HG03039 (cell line): ENCODE results near the gene SSRP1.
A peak's percentile ranks its signal among the peaks of the same experiment; 100 is the strongest.
"Not testable (repeated sequence)": the region's sequence is repeated elsewhere in the genome, so short reads cannot be mapped to it uniquely, and the experiment has no call there.

Source experiments
- ATAC-seq: cut with Tn5 transposase; IDR thresholded peaks from one replicate; pipeline ENCODE4 v1.9.1; 2021; ENCODE audit warnings: mild to moderate bottlenecking, moderate library complexity; ENCODE audit not compliant: unreplicated experiment

SSRP1 gene

DNA sequence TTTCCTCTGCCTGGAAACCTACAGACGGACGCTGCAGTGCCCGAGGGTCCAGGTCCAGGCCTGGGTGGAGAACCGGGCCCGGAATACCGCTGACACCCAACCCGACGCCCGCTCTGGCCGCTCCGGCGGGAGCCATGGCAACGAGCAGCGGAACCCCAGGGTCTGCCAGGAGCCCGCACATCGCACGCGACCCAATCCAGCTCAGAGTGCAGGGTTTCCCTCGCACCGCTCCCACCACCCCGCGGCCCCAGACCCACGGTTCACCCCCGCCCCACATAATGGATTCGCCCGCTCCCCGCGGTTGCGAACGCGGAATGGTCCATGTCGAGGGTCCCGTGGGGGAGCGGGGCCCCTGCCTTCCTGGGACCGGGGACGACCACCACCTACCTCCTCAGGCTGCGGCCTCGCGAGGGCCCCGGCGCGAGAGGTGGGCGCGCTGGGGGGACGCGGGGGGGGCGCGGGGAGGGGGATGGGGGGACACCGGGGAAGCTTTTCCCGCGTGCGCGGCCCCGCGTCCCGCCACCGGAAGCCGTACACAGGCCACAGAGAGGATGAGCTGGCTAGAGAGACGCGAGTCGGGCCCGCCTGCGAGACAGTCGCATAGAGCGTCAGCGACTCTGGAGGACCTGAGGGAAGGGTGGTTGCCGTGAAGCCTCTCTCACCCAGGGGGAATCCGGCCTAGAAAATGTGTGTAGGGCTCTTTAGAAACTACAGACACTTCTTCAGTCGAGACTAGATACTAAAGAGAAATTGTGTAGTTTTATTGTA, at the start of gene SSRP1:
Gene SSRP1, minus strand, starts transcription at position 550 of the 768 bp plus-strand sequence. CDS start 771 bp downstream, outside the sequence.
- peak; percentile 99 for ATAC-seq

DNA sequence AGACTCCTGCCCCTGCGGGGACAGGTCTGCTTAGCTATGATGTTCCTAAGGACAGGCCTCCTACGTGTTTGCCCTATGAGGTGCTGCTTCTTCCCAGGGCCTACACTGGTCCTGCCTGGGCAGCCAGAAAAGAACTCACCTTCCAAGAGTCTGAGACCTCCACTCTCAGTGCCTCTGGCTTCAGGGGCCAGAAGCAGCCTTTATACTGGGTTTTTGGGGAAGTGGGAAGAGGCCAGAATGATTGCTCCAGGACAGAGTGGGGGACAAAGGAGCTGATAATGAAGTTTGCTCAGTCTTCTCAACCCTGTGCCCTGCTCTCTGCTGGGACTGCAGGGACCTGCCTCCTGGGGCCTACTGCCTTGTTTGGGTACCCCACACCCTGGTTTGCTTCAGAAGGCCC, 45.3 kb upstream of the SSRP1 start, which contains the start of gene PRG3:
Gene PRG3, minus strand, starts transcription at position 176 of the 400 bp plus-strand sequence. CDS start 442 bp downstream, outside the sequence.
- no peak for ATAC-seq

DNA sequence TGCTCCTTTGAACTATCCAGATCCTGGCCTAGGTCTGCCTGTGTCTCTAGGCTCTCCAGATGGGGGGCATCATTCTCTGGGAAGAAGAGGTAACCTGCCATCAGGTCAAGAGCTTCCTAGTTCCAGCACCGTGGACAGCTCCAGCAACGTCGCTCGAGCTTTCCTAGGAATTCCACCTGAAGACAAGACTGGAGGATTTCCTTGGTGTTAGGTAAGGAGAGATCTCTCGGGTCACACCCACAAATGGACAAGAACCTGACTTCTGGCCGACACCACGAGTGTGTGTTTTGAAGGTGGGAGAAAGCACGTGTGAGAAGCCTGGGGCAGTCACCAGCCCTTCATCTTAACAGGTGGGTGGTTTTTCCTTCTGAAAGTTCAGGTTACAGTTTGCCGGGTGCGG, 44.0 kb upstream of the SSRP1 start:
- ATAC-seq: no peak

GRCh38 chr11:57378186-57378585, 42.5 kb upstream of the SSRP1 start:
- ATAC-seq: no peak

- no peak for ATAC-seq
Measured at GRCh38 chr11:57377107-57377506, 41.4 kb upstream of the SSRP1 start.

DNA sequence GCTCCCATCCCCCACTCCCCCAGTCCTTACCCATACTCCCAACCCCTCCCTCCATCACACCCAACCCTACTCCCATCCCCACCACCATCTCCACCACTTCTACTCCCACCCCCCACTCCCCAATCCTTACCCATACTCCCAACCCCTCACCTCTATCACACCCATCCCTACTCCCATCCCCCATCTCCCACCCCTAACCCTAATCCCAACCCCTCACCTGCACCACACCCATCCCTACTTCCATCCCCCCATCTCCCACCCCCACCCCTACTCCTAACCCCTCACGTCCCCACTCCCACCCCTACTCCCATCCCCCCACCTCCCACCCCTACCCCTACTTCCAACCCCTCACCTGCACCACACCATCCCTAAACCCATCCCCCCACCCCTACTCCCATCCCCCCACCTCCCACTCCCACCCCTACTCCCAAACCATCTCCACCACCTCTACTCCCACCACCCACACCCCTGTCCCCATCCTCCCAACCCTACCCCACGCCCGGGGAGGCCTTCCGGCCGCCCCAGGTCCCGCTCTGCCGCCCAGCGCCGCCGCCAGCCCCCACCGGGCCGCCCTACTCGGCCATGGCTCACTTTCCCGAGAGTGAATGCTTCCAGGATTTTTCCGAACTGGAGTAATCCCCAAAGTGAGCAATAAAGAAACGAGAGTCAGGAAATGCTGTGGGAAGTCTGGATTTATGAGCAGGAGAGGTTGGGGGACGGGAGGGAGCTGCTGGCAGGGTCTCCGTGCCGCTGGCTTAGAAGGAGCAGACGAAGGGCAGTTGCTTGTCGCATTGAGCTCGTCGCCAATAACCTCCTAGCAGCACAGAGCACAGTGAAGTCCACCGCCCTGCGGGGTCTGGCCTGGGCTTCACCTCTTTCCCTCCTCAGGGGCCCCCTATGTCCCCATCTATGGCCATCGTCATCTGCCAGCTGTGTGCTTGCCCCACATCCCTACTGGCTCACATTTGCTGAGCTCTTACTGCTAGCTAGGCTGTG, 40.7 kb upstream of the SSRP1 start:
- ATAC-seq: no peak

GRCh38 chr11:57375490-57375889, 39.8 kb upstream of the SSRP1 start:
- no peak for ATAC-seq

DNA sequence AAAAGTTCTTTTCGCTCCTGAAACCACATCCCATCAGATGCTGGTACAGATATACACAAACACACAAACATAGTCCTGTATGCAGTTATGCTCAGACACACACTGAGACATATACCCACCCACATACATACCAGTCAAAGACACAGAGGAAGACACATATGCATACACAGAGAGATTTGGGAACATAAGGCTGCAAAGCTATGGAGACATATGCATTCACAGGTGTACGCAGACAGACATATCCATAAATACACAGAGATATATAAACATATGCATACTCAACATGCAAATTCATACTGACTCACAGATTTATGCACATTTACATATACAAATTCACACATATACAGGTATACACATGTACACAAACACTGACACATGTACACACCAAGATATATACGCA, 39.3 kb upstream of the SSRP1 start:
- no peak for ATAC-seq

- ATAC-seq: no peak
Measured at GRCh38 chr11:57373146-57373545, 37.5 kb upstream of the SSRP1 start.

DNA sequence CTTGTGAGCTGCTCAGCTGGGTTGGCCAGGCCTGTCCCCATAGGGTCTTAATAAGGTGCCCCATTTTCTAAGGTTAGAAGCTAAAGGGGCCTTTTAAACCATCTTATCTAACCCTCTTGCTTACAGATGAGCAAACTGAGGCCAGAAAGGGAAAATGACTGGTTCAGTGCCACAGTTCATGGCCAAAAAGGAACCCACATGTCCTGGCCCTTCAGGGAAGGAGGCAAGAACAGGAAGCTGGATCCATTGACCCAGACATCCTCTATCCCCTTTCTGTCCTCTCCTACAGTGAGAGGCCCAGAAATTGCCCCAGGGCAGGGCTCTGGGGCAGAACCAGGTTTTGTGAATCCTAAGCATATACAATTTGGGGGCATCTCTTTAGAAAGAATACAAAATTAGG, 35.2 kb upstream of the SSRP1 start:
- no peak for ATAC-seq

DNA sequence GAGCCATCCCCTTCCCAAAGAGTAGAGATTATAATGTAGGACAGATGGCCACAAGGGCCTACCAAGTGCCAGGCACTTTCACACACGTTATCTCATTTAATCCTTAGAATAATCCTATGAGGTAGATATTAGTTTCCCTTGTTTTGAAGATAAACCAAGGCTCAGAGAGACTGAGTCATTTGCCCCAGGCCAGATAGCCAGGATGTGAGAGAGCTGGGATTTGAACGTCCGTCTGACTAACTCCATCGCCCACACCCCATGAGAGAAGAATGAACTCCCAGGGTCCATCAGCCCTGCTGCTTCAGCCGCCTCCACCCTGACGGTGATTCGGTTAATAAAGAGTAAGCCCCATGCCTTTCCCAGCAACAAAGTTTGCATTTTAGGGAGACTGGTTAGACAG, 34.6 kb upstream of the SSRP1 start:
- no peak for ATAC-seq

DNA sequence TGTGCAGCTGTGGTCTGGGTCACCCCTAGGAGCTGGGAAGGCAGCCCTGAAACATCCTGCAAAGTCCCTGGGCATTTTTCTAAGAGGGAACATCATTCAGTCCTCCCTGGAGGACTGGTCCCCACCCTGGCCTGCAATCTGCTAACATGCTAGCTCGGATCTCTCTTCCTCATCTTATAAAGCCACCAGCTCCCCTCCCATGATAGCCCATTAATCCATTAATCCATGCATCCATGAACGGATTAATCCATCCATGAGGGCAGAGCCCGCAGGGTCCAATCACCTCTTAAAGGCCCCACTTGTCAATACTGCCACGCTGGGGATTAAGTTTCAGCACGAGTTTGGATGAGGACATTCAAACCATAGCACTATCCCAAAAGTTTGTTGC, 33.1 kb upstream of the SSRP1 start:
- ATAC-seq: no peak

GRCh38 chr11:57368106-57368844, 32.6 kb upstream of the SSRP1 start:
- no peak for ATAC-seq

DNA sequence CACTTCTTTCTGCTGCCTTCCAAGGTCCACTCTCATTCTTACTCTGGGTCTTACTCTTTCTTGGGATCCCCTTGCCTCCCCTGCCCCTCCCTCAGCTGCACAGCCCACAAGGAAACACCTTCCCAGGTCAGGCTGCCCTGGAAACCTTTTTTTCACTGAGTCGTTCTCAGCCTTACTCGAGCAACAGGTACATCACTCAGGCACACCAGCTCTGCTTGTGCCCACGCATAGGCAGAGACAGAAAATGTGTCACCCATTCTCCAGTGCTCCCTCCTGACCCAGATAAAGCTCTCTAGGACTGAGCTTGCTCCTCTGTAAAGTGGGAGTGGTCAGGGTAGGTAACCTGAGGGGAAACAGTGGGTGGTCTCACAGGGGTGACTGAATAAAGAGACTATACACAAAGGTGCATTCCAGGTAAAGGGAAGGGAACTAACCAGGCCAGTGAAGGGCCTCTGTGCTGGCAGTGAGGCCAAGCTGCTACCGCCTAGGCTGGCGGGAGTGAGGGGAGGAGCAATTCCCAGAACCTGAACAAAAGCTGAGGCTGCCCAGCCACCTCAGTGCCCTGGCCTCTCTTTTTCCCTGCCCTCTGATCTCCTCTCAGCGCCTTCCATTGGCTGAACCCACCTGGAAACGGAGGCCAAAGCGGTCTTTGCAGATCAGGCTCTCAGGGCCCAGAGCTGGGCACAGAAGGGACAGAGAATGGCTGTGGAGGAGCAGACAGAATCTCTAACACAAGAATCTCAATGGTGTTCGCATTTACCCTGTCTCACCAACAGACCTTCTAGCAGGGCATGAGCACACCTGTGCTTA, 29.4 kb upstream of the SSRP1 start:
- no peak for ATAC-seq

DNA sequence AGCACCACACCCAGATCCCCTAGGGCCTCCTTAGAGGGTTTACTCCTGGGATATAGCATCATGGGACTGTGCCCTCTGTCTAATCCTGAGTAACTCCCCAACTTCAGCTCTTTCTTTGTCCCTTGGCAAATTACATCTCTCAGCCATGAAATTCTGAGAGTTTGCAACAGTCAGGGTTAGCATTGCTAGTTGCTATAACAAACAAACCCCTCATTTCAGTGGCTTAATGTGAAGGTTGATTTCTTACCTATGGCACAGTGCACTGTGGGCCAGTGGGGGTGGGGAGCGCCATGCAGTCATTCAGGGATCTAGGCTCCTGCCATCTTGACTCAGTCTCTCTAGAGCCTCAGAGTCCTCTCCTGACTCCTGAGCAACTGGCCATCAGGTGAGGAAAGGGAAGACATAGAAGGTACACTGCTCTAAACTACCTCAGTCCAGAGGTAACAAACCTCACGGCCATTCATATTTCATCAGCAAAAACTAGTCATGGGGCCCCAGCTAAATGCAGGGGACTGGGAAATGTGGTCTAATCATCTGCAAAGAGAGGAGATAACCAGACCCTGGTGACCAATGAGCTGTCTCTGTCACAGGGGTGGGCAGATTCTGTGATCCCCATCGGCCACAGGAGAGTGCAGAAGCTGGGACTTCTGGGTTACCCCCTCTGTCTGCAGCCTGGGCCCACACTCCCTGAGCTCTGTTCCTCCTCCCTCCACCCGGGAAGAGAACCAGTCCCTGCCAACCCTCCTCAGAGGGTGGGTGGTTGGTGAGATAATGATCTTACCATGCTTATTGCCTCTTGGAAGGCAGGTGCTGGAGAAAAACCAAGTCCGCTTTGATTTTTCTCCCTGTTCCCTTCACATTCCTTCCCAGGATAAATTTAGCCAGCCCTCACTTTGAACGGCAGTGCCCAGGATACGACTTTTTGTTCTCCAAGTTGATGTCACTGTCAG, 27.7 kb upstream of the SSRP1 start:
- ATAC-seq: no peak

- ATAC-seq: no peak
Measured at GRCh38 chr11:57361926-57362325, 26.2 kb upstream of the SSRP1 start.

- ATAC-seq: not testable (repeated sequence)
Measured at GRCh38 chr11:57361420-57361819, 25.7 kb upstream of the SSRP1 start.

DNA sequence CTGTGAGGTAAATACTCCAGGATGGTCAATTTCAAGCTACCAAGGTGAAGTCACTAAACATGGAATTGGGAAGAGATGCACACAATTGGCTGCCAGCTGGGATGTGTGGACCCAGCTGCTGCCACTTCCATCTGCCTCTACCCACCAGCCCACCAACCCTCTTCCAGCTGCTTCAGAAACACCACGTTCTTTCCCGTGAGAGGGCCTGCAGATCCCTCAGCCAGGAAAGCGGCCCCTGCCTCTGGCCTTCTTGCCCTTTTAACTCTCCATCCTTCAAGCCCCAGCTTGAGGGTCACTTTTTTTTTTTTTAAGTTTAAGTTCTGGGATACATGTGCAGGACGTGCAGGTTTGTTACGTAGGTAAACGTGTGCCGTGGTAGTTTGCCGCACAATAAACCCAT, 25.3 kb upstream of the SSRP1 start:
- ATAC-seq: no peak
